Activated effector memory CD4-positive, alpha-beta T cell treated with anti-CD3 and anti-CD28 coated beads, Interleukin-2, amount 50 U/mL, for 16 hours (primary cell): ENCODE measurements around the gene PHLPP1.

Experiments
- DNase-seq: peaks from one replicate; pipeline ENCODE4 v3.0.0-alpha.2; 2020

Gene PHLPP1

GRCh38 chr18:62812242-62812641 is 96.9 kb downstream of the PHLPP1 start:
- no peak for DNase-seq

- no peak for DNase-seq
Observed at GRCh38 chr18:62812876-62813275, 97.5 kb downstream of the PHLPP1 start.

- DNase-seq, result no peak
Observed at GRCh38 chr18:62814132-62814759, 98.9 kb downstream of the PHLPP1 start.

GRCh38 chr18:62825382-62825781 is 110.0 kb downstream of the PHLPP1 start:
- DNase-seq, result no peak

- no peak for DNase-seq
Observed at GRCh38 chr18:62827397-62827796, 112.1 kb downstream of the PHLPP1 start.

GRCh38 chr18:62828091-62828640 is 112.8 kb downstream of the PHLPP1 start:
- DNase-seq, result no peak

- DNase-seq, result no peak
Observed at GRCh38 chr18:62828852-62829251, 113.5 kb downstream of the PHLPP1 start.

- no peak for DNase-seq
Observed at GRCh38 chr18:62829936-62830335, 114.6 kb downstream of the PHLPP1 start.

GRCh38 chr18:62832282-62832681 is 116.9 kb downstream of the PHLPP1 start:
- no peak for DNase-seq

- no peak for DNase-seq
Observed at GRCh38 chr18:62833494-62833893, 118.2 kb downstream of the PHLPP1 start.

- no peak for DNase-seq
Observed at GRCh38 chr18:62834715-62835114, 119.4 kb downstream of the PHLPP1 start.

GRCh38 chr18:62837011-62837410 is 121.7 kb downstream of the PHLPP1 start:
- DNase-seq, result no peak

GRCh38 chr18:62838475-62839098 is 123.2 kb downstream of the PHLPP1 start:
- no peak for DNase-seq

GRCh38 chr18:62839874-62840713 is 124.8 kb downstream of the PHLPP1 start:
- DNase-seq, result no peak

GRCh38 chr18:62841405-62841804 is 126.1 kb downstream of the PHLPP1 start:
- no peak for DNase-seq

- no peak for DNase-seq
Observed at GRCh38 chr18:62842898-62843297, 127.6 kb downstream of the PHLPP1 start.

- peak; percentile 62 for DNase-seq
Observed at GRCh38 chr18:62844850-62845643, 129.7 kb downstream of the PHLPP1 start.

GRCh38 chr18:62846313-62846712 is 131.0 kb downstream of the PHLPP1 start:
- no peak for DNase-seq

- DNase-seq, result no peak
Observed at GRCh38 chr18:62847081-62847480, 131.7 kb downstream of the PHLPP1 start.

GRCh38 chr18:62848946-62849345 is 133.6 kb downstream of the PHLPP1 start:
- DNase-seq, result no peak

GRCh38 chr18:62850619-62851306 is 135.4 kb downstream of the PHLPP1 start:
- DNase-seq, result no peak

- DNase-seq, result no peak
Observed at GRCh38 chr18:62852851-62853250, 137.5 kb downstream of the PHLPP1 start.
